CD4-positive, alpha-beta T cell treated with Interleukin-10 for 1 hour (primary cell): ENCODE results near the gene ITGA11.
"Not testable (repeated sequence)": the region's sequence is repeated elsewhere in the genome, so short reads cannot be mapped to it uniquely, and the experiment has no call there.

Experiments
- DNase-seq: peaks from one replicate; pipeline ENCODE4 v3.0.0-alpha.2; 2020

The ITGA11 gene

DNA sequence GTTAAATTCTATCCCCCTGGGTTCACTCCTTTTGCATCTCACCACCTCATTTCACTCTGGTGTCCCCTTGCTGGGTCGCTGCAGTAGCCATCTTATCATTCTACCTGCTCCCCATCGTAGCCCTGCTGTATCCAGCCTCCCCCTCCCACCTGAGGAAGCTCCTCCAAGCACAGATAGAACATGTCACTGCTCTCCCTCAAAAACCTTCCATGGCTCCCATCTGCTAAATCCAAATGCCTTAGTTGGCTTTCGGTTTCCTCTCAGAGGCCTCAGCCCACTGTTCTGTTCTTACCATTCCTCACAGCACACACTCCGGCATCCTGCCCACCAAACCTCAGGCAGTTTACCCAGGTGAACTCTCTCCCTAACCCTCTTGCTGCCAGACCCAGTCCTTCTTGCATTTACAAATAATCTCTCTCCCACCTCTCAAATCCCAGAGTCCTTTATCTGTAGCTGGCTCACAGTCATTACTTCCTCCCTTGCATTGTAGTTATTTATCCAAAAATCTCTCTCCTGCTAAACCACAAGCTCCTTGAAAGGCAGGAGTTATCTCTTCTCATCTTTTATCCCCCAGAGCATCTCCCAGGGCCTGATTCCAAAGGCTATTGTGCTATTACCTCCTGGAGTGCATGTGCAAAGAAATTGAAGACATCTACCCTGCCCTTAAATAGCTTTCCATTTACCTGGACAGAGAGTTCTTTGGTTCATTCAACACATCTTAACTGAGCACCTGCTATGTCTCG lies 9.4 kb downstream of the ITGA11 start:
- not testable (repeated sequence) for DNase-seq

DNA sequence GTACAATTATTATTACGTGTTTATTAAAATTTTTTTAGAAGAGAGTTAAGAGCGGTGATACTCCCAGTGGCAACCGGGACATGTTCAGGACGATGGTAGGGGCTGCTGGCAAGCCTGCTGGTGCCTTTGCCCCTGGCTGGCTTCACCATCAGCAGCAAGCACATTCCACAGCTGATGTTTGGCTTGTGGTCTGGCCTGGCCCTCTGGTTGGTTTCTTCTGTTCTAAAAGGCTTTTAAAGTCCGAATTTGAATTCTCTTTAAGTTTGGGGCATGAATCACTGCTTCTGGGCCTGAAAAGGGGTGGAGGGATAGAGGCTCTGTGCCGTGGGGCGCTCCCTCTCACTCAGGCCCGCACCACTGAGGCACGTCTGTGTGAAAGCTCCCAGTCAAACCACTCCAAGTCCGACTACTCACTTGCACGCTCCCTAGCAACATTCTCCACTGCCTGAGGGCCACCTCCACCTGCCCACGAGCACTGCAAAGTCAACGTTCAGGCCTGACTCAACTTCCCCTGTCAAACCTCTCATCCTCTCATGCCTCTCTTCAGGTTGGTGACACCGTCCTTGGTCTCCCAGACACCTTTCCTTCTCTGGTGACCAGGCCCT lies 10.1 kb downstream of the ITGA11 start:
- no peak for DNase-seq

DNA sequence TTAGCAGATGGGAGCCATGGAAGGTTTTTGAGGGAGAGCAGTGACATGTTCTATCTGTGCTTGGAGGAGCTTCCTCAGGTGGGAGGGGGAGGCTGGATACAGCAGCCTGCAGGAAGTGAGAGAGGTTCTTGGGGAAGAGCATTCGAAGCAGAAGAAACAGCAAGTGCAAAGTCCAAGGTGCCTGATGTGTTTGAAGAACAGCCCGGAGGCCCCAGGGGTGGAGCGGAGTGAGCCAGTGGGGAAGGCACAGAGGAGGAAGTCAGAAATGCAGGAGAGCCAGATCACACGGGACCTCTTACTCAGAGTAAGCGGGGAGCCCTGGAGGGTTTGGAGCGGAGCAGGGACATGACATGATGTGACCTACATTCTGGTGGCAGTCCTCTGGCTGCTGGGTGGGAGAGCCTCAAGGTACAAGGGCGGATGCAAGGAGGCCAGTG lies 10.8 kb downstream of the ITGA11 start:
- no peak for DNase-seq

DNA sequence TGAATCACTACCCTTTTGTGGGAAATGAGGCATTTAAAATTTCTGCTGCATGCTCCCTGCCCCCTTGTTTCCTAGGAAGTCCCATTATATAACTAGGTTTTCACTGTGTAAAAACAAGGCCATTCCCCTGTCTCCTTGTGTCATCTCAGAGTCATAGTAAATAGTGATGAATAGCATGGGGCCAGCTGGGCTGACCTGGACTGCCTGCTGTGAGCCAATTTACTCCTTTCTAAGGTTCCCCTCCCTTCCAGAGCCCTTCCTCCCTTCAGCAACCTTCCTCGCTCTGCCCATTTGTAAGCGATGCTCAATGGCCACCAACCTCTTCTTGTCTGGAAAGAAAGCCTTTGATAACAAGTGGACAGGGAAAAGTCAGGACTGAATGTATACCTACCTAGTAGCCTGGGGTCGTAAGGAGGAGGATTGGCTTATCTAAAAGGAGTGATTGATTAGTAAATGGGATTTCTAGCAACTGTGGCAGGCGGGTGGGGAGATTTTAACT lies 11.7 kb downstream of the ITGA11 start:
- no peak for DNase-seq

DNA sequence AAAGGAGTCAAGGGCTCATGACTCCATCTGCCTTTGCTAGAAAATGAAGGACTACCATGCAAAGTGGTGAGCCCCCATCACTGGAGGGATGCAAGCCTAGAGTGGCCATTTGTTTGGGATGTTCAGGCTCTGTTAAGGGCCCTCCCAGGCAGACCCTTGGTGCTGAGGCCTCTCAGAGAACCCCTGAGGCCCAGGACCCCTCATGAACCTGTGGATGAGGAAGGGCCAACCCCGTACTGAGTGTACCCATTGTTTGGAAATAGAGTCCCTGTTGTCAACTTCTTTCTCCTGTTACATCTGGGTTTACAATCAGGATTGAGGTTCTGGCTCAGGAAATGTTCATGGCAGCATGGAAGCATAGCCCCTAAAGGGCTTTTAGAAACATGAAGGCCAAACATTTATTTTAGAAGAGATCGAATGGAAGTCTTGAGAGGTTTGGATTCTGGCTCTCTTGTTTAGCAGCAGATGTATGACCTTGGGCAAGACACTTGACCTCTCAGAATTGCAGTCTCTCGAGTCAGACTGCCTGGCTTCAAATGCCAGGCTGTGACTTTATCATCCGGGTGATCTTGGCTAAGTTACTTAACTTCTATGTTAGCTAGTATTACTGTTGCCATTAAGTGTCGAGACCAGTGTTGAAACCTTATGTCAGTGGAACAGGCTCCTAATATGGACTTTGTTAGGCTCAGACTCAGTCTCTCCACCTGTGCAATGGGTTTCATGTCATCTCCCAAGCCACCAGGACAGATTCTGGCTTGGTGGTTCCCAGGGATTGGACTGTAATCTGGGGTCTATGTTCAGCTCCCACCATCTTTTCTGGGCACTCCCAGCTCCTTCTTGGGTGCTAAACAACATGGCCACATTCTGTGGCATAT lies 12.4 kb downstream of the ITGA11 start:
- DNase-seq = no peak

DNA sequence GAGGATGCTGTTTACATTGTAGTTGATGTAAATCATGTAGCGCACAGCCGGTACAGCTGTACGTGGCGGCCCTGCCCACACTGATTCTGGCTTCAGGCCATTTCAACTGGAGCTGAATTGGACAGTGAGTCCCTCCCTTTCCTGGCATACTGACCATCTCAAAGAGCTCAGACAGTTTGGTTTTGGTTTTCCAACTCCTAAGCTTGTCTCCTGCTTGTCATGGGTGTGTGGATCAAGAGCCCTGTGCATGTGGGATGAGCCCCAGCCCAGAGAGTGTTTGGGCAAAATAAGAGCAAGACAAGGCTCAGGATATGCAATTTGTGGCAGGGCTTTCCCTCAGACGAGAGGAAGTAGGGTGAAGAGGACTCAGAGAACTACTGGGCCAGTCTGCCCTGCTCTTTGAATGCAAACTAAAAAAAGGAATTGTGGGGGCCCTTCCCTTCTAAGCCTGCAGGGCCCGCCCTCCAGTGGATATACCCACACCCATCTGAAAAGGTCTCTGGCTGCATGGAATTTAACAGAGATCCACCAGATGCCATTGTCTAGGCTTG lies 13.3 kb downstream of the ITGA11 start:
- DNase-seq = no peak

DNA sequence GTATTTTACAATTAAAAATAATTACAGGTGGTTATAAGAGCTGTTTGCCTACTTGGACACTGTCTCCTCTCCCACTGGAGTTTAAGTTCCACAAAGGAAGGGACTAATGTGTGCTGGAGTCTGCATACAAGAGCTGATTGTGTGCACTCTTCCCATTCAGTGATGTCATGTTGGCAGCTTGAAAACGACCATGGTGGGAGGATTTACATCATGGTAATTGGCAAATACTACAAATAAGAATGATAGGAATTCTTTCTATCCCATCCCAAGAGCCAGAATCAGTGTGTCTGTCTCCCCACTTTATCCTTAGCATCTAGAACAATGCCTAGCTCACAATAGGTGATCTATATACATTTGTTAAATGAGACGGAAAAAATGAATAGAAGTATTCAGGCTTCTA lies 14.1 kb downstream of the ITGA11 start:
- no peak for DNase-seq

DNA sequence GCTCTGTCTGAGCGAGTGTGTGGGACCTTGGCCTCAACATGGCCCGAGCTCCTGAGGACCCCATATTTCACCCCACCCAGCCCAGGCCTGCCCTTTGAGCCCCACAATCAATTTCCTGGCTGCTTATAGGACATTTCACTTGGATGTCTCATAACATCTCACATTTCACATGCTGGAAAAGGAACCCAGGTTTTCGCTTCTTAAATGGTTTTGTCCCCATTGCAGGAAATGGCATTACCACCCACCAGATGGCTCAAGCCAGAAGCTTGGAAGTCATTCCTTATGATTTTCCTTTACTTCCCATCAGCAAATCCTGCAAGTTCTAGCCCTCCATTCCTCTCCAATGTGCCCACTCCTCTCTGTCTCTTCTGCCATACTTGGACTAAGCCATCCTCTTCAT lies 14.9 kb downstream of the ITGA11 start:
- DNase-seq = no peak

DNA sequence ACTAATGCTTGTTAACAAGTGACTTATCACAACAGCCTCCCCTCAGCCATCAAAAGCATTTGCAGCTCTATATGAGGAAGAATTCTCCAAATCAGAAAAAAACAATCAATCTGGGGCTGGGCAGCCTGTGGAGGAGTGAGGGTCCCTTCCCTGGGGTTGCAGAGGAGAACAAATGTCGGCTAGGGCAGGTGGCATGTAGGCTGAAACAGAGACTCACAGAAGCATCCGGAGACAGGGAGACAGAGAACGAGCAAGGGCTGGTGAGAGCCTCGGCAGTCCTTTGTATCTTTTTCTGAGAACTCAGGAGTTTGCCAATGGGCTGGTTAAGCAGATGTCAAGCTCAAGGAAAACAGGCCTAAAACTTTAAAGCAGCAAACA lies 15.8 kb downstream of the ITGA11 start:
- no peak for DNase-seq

DNA sequence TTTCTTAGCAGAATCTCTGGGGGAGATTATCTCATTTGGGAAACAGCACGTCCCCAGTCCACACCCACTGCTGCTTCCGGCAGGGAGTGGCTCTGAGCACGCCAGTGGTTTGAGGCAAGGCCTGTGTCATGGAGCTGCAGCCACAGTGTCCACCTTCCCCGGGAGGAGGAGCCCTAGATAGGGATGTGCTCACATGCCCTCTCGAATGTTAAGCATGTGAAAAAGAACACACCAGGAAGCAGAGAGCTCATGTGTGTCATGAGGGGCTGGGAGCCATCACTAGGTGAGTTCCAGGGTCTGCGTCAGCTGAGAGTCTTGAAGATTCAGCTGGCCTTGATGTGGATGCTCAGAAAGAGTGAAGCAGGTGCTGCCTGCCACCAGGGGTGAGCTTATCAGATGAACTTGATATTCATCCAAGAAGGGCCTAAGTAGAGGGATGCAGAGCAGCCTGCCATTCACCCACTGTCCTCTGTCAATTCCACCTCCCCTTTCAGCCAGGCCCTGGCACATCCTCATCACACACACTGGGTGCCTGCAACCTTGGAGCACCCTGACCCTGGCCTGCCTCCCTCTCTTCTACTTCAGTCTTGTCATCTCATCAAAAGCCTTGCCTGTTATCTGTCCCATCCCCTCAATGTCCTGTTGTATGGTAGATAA lies 16.3 kb downstream of the ITGA11 start:
- no peak for DNase-seq

DNA sequence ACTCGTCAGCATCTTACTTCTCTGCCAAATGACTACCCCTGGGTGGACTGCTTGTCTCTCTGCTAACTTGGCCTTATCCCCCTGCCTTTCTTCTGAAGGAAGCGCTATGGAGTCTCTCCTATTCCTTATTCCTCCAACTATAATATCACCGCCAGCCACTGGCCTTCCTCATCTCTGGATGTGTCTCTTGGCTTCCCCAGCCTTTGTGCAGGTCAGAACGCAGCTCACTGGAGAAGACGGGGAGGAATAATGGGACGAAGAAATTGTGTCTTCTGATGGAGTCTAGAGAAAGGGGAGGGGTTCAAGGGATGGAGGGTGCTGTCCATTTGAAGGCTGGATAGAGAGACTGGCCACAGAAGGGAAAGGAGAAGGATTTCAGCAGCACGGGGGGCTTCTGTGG lies 16.9 kb downstream of the ITGA11 start:
- no peak for DNase-seq

DNA sequence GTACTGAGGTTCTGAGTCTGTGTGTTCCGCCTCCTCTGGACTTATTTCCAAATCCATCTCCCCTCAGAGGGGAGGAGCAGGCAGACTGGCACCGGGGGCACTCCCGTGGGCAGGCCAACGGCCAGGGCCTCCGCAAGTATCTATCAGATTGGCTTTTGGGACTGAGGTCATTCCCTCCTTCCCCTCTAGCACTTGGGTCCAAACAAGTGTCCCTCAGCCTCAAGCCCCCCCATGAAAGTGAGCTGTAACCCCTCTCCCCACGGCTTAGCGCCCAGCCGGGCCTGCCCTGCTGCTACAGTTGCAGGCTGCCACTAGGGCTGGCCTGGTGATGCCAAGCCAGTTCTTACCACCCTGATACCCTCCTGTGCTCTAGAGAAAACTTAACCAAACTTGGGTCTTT lies 17.4 kb downstream of the ITGA11 start:
- DNase-seq = no peak

DNA sequence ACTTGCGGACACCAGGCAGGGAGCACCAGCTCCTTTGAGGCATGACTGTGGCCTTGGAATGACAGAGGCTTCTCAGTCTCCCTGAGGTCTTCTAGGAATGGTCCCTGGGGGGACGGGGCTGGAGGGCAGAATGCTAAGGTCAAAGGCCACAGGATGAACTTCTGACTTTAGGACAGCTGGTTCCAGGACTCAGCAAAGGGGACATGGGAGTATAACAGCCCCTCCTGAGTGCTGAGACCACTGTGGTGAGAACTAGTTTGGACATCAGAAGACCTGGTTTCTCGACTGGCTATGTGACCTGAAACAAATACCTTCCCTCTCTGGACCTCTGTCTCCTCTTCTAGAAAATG lies 17.8 kb downstream of the ITGA11 start:
- no peak for DNase-seq

DNA sequence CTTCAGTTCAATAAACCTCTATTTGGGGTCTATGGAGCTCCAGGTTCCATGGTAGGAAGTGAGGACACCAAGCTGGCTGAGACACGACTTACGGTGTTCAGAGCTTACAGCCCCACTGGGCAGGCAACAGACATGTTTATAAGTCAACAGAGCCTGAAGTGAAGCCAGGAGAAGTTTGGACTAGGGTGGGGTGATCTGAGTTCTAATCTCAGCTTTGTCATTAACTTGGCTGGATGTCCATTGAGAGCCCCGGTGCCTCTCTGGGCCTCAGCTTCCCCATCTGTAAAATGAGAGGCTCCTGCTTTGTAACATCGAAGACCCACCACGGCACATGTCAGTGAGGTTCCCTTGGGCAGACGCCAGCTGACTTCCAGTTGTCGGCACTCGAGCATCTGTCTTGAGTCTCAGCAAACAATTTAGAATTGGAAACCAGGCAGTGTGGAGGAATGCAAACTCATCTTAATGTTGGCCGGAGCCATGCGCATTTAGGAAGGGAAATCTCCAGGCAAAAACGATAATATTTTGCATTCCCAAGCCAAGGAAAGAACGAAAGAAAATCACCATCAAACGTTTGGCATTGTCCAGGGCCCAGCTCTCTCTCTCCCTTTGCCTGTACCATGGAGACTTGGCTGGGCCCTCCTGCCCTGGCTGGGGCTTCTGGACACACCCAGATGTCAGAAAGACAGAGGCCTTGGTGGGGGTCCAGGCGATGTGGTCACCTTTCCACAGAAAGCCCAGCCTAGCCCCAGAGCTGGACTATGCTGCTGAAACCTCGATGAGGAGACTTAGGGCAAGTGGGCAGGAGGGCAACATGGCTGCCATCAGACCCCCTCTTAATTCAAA lies 18.4 kb downstream of the ITGA11 start:
- DNase-seq = no peak

DNA sequence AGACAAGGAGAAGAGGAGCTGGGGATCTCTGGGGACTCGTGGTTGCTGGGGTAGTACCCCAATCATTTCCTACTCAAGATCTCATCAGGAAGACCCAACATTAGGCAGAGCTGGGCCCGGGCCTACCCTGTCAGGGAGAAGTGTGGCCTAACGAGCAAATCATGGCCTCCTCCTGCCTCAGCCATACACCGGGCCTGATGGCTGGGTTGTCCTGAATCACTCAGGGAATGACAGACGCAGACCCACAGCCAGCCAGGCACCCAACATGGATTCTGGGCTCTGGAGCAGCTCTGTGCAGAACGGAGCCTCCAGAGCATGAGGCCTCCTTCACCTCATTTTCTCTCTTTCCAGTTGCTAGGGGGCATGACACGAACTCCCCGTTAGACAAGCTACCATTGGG lies 19.7 kb downstream of the ITGA11 start:
- DNase-seq = no peak

DNA sequence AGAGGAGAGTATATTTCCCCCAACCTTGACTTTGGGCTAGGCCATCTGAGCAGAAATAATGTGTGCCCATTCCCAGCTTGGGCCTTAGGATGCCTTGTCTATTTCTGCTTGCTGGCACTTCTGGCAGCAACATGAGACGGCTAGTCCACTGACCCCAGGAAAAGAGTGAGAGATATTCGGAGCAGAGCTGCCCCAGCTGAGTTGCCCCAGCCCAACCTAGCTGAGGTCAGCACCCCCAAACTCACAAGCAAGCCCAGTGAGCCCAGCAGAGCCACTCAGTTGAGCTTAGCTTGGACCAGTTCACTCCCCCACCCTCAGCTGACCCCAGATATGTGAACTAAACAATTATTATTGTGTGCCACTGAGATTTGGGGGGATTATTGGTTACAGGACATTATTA lies 20.2 kb downstream of the ITGA11 start:
- DNase-seq = no peak

DNA sequence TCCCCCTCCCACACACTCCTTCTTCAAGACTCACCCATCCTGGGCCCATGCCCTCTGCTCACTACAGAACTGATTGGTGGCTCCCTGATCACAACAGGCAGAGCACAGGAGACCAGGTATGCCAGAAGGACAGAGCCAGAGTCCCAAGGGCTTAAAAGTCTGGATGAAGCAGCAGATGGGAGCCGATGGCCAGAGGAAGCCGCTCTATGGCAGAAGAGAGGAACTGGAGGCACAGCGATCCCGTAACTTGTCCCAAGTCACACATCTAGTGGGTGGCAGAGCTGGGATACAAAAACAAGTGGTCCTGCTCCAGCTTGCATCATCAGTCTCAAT lies 20.7 kb downstream of the ITGA11 start:
- no peak for DNase-seq

DNA sequence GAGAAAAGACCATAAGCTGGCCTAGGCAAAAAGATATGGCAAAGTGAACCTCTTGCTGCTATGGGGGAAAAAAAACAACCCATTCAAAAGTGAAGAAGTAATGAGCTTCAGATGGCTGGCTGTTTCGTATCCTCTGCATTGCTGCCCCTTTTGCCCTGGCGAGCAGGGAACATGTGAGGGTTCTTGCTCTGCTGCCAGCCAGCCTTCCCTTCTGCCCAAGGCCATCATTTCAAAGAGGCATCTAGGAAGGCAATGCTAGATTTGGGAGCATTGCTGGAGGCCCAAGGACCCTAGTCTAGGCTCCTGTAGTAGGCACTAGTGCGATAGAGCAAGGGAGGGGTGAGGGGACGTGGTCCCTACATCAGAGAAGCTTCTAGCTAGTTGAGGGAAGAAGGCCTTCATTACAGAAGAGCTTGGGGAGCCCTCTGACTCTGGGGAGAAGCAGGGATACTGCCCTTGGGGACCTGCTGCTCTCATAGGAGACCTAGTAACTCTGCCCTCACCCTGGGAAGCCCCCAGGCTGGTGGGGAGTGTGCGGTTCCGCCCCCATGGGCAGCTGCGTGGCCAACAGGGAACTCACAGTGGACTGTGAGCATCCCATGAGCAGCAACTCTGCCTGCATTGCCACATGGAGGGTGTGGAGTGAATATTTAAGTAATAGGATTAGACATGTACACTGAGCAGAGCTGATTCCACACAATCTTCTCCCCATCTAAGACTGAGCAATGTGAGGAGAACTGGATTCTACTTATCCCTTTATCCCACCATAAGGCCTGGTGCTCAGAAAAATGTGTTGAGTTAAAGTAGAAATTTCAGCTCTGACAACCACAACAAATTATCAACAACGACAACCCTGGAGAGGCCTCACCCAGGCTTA lies 21.3 kb downstream of the ITGA11 start:
- DNase-seq = no peak

DNA sequence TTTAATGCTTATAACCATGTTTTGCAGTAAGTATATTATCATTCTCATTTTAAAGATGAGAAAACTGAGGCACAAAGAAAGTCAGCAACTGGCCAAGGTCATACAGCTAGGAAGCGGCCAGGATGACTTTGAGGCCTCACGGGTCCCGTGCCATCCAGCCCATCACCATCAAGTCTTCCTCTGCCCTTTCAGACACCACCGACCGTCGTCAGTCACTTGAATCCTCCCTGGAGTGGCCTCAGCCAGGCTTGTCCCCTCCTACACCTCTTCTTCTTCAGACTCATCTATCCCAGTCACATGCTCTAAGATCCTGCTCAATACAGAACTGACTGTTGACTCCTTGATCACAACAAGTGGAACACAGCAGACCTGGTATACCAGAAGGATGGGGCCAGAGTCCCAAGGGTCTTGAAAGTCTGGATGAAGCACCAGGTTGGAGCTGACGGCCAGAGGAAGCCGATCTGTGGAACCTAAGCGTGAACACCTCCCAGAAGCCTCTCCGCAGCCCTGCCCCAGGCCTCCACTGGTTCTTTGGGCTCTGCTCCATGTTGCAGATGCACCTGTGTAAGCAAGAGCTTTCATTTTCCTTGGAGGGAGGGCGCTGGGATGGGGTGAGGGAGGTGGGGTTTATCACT lies 22.1 kb downstream of the ITGA11 start:
- no peak for DNase-seq

DNA sequence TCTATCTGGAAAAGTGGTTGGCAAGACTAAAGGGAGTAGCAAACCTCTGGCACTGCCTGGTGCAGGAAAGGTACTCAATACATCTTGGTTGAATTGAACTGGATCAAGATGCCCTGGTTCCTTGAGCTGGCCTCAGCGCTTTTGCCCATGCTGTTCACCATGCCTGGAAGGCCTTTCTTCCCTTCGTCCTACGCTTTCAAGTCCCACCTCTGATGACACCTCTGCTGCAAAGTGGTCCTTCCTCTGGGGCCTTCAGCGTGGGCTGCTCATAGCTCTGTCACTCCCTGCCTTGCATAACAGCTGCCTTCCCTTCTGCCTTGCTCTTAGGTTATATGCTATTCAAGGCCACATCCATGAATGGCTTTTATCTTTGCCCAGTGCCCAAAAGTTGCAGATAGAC lies 23.0 kb downstream of the ITGA11 start:
- no peak for DNase-seq
